Kasumi-1 (cell line): ENCODE measurements around the gene PAXX.
A peak's percentile ranks its signal among the peaks of the same experiment; 100 is the strongest.

ENCODE experiments used
- DNase-seq, 2 experiments: peaks; one replicate each; lab custom pipeline; 2025; lab: John Stamatoyannopoulos, UW

Gene PAXX

GRCh38 chr9:137018761-137019559 lies 26.7 kb downstream of the PAXX start:
- DNase-seq, result no peak

GRCh38 chr9:137019891-137020683 lies 27.9 kb downstream of the PAXX start:
- no peak for DNase-seq

GRCh38 chr9:137020771-137021567 lies 28.7 kb downstream of the PAXX start:
- no peak for DNase-seq

GRCh38 chr9:137021568-137021978 lies 29.4 kb downstream of the PAXX start:
- DNase-seq, result no peak

GRCh38 chr9:137021979-137022661 lies 29.9 kb downstream of the PAXX start:
- DNase-seq, result peak; percentile 14 to 46

GRCh38 chr9:137022662-137023008 lies 30.4 kb downstream of the PAXX start:
- no peak for DNase-seq

- no peak for DNase-seq
Measured at GRCh38 chr9:137023157-137023556, 30.9 kb downstream of the PAXX start.

GRCh38 chr9:137023583-137023991 lies 31.4 kb downstream of the PAXX start:
- no peak for DNase-seq

- DNase-seq, result no peak
Measured at GRCh38 chr9:137025517-137025966, 33.3 kb downstream of the PAXX start.

GRCh38 chr9:137026384-137026783 lies 34.2 kb downstream of the PAXX start:
- no peak for DNase-seq

GRCh38 chr9:137026828-137027227 lies 34.6 kb downstream of the PAXX start:
- no peak for DNase-seq

GRCh38 chr9:137027369-137028262 lies 35.4 kb downstream of the PAXX start, which contains the start of gene ABCA2:
ABCA2 (minus strand) TSS chr9:137028237; CDS start chr9:137028140, 97 bp downstream.
- no peak for DNase-seq

- DNase-seq, result peak; percentile 32 to 59
Measured at GRCh38 chr9:137028263-137029057, 36.2 kb downstream of the PAXX start.

- peak; percentile 12 to 15 for DNase-seq
Measured at GRCh38 chr9:137029058-137029936, 37.1 kb downstream of the PAXX start.

GRCh38 chr9:137030006-137030405 lies 37.8 kb downstream of the PAXX start:
- no peak for DNase-seq

GRCh38 chr9:137030538-137031527 lies 38.6 kb downstream of the PAXX start:
- peak; percentile 34 to 52 for DNase-seq

GRCh38 chr9:137031904-137032640 lies 39.9 kb downstream of the PAXX start, which contains the start of gene FUT7:
FUT7 (minus strand) TSS chr9:137032088; CDS start chr9:137031991, 97 bp downstream.
- DNase-seq, result peak; percentile 34 to 54
